Calu3 (cell line): ENCODE results near the gene MIA2. TPM values are rescaled to one million over a fixed set of nuclear protein-coding genes. Genes with fewer than 3 reads are reported as not detected.

Source experiments
- BruUV-seq: library from RNA; stranded (reverse); fragments of 400-500 nt; replicated peaks from 2 replicates; lab custom pipeline; 2021; lab: Mats Ljungman, UMichigan
- CTCF ChIA-PET: fragments of 300-600 bp; sonication (Branson Sonifier 250); formaldehyde crosslinking; loops from one replicate; lab custom pipeline; 2022; ENCODE audit warnings: antibody characterized with exemption; lab: Charles Lee
- DNase-seq: peaks from one replicate; pipeline ENCODE4 v3.0.0; 2022
- H3K27ac Mint-ChIP-seq: one replicate; pipeline ENCODE4 v1.8.0; 2022; ENCODE audit warnings: mixed read lengths; ENCODE audit not compliant: unreplicated experiment
- H3K27me3 Mint-ChIP-seq: one replicate; pipeline ENCODE4 v1.8.0; 2022; ENCODE audit warnings: mixed read lengths; ENCODE audit not compliant: unreplicated experiment
- H3K36me3 Mint-ChIP-seq: one replicate; pipeline ENCODE4 v1.8.0; 2022; ENCODE audit warnings: mild to moderate bottlenecking, moderate library complexity, mixed read lengths; ENCODE audit not compliant: insufficient read depth, unreplicated experiment
- H3K4me1 Mint-ChIP-seq: one replicate; pipeline ENCODE4 v1.8.0; 2022; ENCODE audit warnings: mild to moderate bottlenecking, low read depth, mixed read lengths; ENCODE audit not compliant: unreplicated experiment
- H3K4me3 Mint-ChIP-seq: one replicate; pipeline ENCODE4 v1.8.0; 2022; ENCODE audit warnings: mild to moderate bottlenecking, low read depth, moderate library complexity, mixed read lengths; ENCODE audit not compliant: unreplicated experiment
- H3K9me3 Mint-ChIP-seq: one replicate; pipeline ENCODE4 v1.8.0; 2022; ENCODE audit warnings: low read depth, mixed read lengths; ENCODE audit not compliant: unreplicated experiment
- CTCF ChIP-seq: fragments of 200-600 bp; IDR thresholded peaks from one replicate; pipeline ENCODE4 v1.8.0; 2022; ENCODE audit warnings: antibody characterized with exemption; ENCODE audit not compliant: unreplicated experiment
- intact Hi-C: fragments of 100-400 bp; cut with micrococcal nuclease; formaldehyde crosslinking; loops from one replicate; pipeline ENCODE4 v1.10.0; 2022; ENCODE audit not compliant: unreplicated experiment
- total RNA-seq: library from RNA; stranded (reverse); gene quantifications from 2 replicates; pipeline ENCODE4 v1.2.3, GENCODE V29; 2022

The MIA2 gene
- total RNA-seq, 1 experiment from 2014 or later = 49.1 TPM

- CTCF ChIA-PET = interaction anchor here (0.7 to 1.3 kb wide), 2 partner anchors 9 to 129 kb away, joined by 4 to 9 read pairs; no protein-coding TSS in a partner anchor
- peak; percentile 96 for DNase-seq
- TF ChIP-seq CTCF = no peak
- no peaks in the 10 kb centered on the region for H3K27me3 Mint-ChIP-seq
- peak within 1 kb of the TSS; percentile 94 for H3K4me3 Mint-ChIP-seq
- H3K27ac Mint-ChIP-seq = peak within 1 kb of the TSS; percentile 100
- peaks cover 18% of the 10 kb centered on the region for H3K4me1 Mint-ChIP-seq
- BruUV-seq = no TSS peak
- intact Hi-C loops = loop anchor here (5.0 kb wide), 2 partner anchors 260 to 330 kb away; partner anchors contain the start of genes SEC23A and TRAPPC6B
- H3K36me3 Mint-ChIP-seq = peaks cover 36% of the 10 kb centered on the region
- no peaks in the 10 kb centered on the region for H3K9me3 Mint-ChIP-seq
These were observed 198.5 kb downstream of the MIA2 start, which contains the start of gene FBXO33 for GRCh38 chr14:39432179-39432618. TSS of gene FBXO33 (minus strand) at chr14:39432433. CDS start at chr14:39432162, 271 bp downstream.

- no TSS peak for BruUV-seq
These were observed 199.1 kb downstream of the MIA2 start for GRCh38 chr14:39432619-39433451.

GRCh38 chr14:39433452-39433813 lies 199.7 kb downstream of the MIA2 start:
- no peak for DNase-seq
- Mint-ChIP-seq H3K36me3 (peaks cover 36% of the 10 kb centered on the region), H3K4me1 (peaks cover 18% of the 10 kb centered on the region), H3K27ac (peak overlapping the region; percentile 100), H3K9me3 (no peaks in the 10 kb centered on the region), H3K4me3 (peak overlapping the region; percentile 94), H3K27me3 (no peaks in the 10 kb centered on the region)
- CTCF ChIA-PET = interaction anchor here (0.6 kb wide), 1 partner anchor 1630 kb away, joined by 3 read pairs; no protein-coding TSS in a partner anchor
- no peak for TF ChIP-seq CTCF
- TSS peak; percentile 66 for BruUV-seq
- intact Hi-C loops = loop anchor here (5.0 kb wide), 2 partner anchors 261 to 331 kb away; partner anchors contain the start of genes SEC23A and TRAPPC6B

More at GRCh38 chr14:39432619-39433451, 199.1 kb downstream of the MIA2 start:
- Mint-ChIP-seq H3K4me1 (peaks cover 18% of the 10 kb centered on the region), H3K36me3 (peaks cover 36% of the 10 kb centered on the region), H3K4me3 (peak overlapping the region; percentile 94), H3K27me3 (no peaks in the 10 kb centered on the region), H3K9me3 (no peaks in the 10 kb centered on the region), H3K27ac (peak overlapping the region; percentile 100)
- no peak for TF ChIP-seq CTCF
- intact Hi-C loops = loop anchor here (5.0 kb wide), 2 partner anchors 261 to 331 kb away; partner anchors contain the start of genes SEC23A and TRAPPC6B
- peak; percentile 95 for DNase-seq
- CTCF ChIA-PET = interaction anchor here (0.6 to 1.3 kb wide), 3 partner anchors 9 to 1629 kb away, joined by 3 to 9 read pairs (median 4); no protein-coding TSS in a partner anchor

- no peaks in the 10 kb centered on the region for H3K27me3 Mint-ChIP-seq
- H3K4me3 Mint-ChIP-seq = no peak overlapping the region
- peaks cover 36% of the 10 kb centered on the region for H3K36me3 Mint-ChIP-seq
- no peak overlapping the region for H3K27ac Mint-ChIP-seq
- BruUV-seq = no TSS peak
- H3K9me3 Mint-ChIP-seq = no peaks in the 10 kb centered on the region
- intact Hi-C loops = loop anchor here (5.0 kb wide), 2 partner anchors 262 to 332 kb away; partner anchors contain the start of genes SEC23A and TRAPPC6B
- TF ChIP-seq CTCF = no peak
- no peak for DNase-seq
- CTCF ChIA-PET = no interaction called here
- peaks cover 15% of the 10 kb centered on the region for H3K4me1 Mint-ChIP-seq
These were observed 200.7 kb downstream of the MIA2 start for GRCh38 chr14:39434401-39434800.
